ENCODE results near the gene ZDHHC17. TPM values are rescaled to one million over a fixed set of nuclear protein-coding genes. Genes with fewer than 3 reads are reported as not detected.

The ZDHHC17 gene
- total RNA-seq, 1 experiment from 2014 or later: 25.3 TPM

DNA sequence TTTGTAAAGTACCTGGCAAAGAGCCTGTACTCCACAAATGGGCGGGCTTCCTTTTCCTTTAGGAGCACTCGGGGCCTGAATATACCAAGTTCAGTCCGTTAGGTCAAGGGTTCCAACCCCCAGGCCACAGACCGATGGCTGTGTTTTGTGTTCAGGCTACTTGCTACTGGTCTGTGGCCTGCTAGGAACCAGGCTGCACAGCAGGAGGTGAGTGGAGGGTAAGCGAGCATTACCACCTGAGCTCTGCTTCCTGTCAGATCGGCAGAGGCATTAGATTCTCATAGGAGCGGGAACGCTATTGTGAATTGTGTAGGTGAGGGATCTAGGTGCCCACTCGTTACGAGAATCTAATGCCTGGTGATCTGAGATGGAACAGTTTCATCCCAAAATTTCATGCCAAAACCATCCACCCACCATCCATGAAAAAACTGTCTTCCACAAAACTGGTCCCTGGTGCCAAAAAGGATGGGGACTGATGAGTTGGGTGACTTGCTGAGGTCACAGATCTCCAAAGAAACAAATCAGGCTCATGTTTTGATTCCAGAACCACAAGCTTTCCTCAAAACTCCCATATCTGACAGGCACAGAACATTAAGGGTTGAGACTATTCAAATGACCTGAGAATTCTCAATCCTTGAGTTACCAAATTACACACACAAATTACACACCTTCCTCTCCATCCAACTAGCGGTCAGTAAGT, 110.7 kb downstream of the ZDHHC17 start:
- Histone ChIP-seq H3K79me2 (ENCODE audit: insufficient read depth, low read length) (no peaks in the 10 kb centered on the region), H3K27me3 (ENCODE audit: insufficient read depth, low read length) (no peaks in the 10 kb centered on the region), H3K36me3 (ENCODE audit: control insufficient read depth in 1 of 2, insufficient read depth in 2 of 2, low read length in 2 of 2) (no peaks in the 10 kb centered on the region), H2AFZ (ENCODE audit: low read depth, low read length, poor library complexity, severe bottlenecking) (no peak overlapping the region), H3K4me1 (ENCODE audit: control insufficient read depth in 1 of 2, insufficient read depth in 2 of 2, low read length in 2 of 2) (peaks cover under 1 to 14% of the 10 kb centered on the region in 2 experiments; a peak in 3 of 4 replicates), H3K27ac (ENCODE audit: low read depth, low read length) (no peak overlapping the region), H3K9me2 (ENCODE audit: insufficient read depth) (no peaks in the 10 kb centered on the region), H3K4me2 (ENCODE audit: low read length) (no peak overlapping the region), H3K4me3 (replicated peaks in 1 of 2; ENCODE audit: low read depth in 1 of 2, low read length in 2 of 2) (no peak overlapping the region), H3K9ac (ENCODE audit: low read length) (no peak overlapping the region), H4K20me1 (ENCODE audit: insufficient read depth) (no peaks in the 10 kb centered on the region), H3K9me3 (ENCODE audit: control insufficient read depth in 1 of 2, insufficient read depth in 1 of 2, low read depth in 1 of 2, low read length in 2 of 2) (no peaks in the 10 kb centered on the region)
- CTCF ChIA-PET: no interaction called here
- BruUV-seq (replicated peaks): no TSS peak
- POLR2A ChIA-PET: no interaction called here
- TF ChIP-seq RAD21 (IDR thresholded peaks at IDR 0.05; ENCODE audit: low read depth): no peak
- no peak for TF ChIP-seq SRF (IDR thresholded peaks at IDR 0.05; ENCODE audit: low read depth)
- no peak for TF ChIP-seq EGR1 (IDR thresholded peaks at IDR 0.05; ENCODE audit: low read depth)
- TF ChIP-seq EZH2 (IDR thresholded peaks at IDR 0.05): no peak
- no peak for TF ChIP-seq SIN3A (IDR thresholded peaks at IDR 0.05; ENCODE audit: low read depth)
- TF ChIP-seq ELF1 (IDR thresholded peaks at IDR 0.05; ENCODE audit: borderline replicate concordance, low read depth): no peak
- TF ChIP-seq, protein P1, sequence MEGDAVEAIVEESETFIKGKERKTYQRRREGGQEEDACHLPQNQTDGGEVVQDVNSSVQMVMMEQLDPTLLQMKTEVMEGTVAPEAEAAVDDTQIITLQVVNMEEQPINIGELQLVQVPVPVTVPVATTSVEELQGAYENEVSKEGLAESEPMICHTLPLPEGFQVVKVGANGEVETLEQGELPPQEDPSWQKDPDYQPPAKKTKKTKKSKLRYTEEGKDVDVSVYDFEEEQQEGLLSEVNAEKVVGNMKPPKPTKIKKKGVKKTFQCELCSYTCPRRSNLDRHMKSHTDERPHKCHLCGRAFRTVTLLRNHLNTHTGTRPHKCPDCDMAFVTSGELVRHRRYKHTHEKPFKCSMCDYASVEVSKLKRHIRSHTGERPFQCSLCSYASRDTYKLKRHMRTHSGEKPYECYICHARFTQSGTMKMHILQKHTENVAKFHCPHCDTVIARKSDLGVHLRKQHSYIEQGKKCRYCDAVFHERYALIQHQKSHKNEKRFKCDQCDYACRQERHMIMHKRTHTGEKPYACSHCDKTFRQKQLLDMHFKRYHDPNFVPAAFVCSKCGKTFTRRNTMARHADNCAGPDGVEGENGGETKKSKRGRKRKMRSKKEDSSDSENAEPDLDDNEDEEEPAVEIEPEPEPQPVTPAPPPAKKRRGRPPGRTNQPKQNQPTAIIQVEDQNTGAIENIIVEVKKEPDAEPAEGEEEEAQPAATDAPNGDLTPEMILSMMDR (IDR thresholded peaks at IDR 0.05 in 2 of 3, conservative IDR thresholded peaks at IDR 0.05 in 1 of 3; ENCODE audit: borderline replicate concordance in 1 of 3, insufficient read depth in 1 of 3, low read depth in 2 of 3, low read length in 2 of 3): no peak
- TF ChIP-seq, protein P2, sequence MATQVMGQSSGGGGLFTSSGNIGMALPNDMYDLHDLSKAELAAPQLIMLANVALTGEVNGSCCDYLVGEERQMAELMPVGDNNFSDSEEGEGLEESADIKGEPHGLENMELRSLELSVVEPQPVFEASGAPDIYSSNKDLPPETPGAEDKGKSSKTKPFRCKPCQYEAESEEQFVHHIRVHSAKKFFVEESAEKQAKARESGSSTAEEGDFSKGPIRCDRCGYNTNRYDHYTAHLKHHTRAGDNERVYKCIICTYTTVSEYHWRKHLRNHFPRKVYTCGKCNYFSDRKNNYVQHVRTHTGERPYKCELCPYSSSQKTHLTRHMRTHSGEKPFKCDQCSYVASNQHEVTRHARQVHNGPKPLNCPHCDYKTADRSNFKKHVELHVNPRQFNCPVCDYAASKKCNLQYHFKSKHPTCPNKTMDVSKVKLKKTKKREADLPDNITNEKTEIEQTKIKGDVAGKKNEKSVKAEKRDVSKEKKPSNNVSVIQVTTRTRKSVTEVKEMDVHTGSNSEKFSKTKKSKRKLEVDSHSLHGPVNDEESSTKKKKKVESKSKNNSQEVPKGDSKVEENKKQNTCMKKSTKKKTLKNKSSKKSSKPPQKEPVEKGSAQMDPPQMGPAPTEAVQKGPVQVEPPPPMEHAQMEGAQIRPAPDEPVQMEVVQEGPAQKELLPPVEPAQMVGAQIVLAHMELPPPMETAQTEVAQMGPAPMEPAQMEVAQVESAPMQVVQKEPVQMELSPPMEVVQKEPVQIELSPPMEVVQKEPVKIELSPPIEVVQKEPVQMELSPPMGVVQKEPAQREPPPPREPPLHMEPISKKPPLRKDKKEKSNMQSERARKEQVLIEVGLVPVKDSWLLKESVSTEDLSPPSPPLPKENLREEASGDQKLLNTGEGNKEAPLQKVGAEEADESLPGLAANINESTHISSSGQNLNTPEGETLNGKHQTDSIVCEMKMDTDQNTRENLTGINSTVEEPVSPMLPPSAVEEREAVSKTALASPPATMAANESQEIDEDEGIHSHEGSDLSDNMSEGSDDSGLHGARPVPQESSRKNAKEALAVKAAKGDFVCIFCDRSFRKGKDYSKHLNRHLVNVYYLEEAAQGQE (IDR thresholded peaks at IDR 0.05; ENCODE audit: low read depth): no peak
- no peak for TF ChIP-seq SP1 (IDR thresholded peaks at IDR 0.05; ENCODE audit: low read depth)
- no peak for TF ChIP-seq JUND (IDR thresholded peaks at IDR 0.05)
- no peak for TF ChIP-seq CBX3 (IDR thresholded peaks at IDR 0.05; ENCODE audit: low read depth)
- TF ChIP-seq, protein P3, sequence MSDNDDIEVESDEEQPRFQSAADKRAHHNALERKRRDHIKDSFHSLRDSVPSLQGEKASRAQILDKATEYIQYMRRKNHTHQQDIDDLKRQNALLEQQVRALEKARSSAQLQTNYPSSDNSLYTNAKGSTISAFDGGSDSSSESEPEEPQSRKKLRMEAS (IDR thresholded peaks at IDR 0.05): no peak
- intact Hi-C loops (cut with micrococcal nuclease): no loop called here
- no peak for ATAC-seq
- DNase-seq (ENCODE audit: low read depth, low spot score): no peak
- RAD21 ChIA-PET (ENCODE audit: low non-redundant PET in 1 of 2, low total read pairs in 2 of 2, uncharacterized antibody in 2 of 2, unreplicated experiment in 2 of 2): no interaction called here

Data from HCT116 (cell line).